ENCODE results near the gene SLC34A3.

- TF ChIP-seq, protein P1, sequence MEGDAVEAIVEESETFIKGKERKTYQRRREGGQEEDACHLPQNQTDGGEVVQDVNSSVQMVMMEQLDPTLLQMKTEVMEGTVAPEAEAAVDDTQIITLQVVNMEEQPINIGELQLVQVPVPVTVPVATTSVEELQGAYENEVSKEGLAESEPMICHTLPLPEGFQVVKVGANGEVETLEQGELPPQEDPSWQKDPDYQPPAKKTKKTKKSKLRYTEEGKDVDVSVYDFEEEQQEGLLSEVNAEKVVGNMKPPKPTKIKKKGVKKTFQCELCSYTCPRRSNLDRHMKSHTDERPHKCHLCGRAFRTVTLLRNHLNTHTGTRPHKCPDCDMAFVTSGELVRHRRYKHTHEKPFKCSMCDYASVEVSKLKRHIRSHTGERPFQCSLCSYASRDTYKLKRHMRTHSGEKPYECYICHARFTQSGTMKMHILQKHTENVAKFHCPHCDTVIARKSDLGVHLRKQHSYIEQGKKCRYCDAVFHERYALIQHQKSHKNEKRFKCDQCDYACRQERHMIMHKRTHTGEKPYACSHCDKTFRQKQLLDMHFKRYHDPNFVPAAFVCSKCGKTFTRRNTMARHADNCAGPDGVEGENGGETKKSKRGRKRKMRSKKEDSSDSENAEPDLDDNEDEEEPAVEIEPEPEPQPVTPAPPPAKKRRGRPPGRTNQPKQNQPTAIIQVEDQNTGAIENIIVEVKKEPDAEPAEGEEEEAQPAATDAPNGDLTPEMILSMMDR (IDR thresholded peaks at IDR 0.05): no peak
- TF ChIP-seq POLR2A (IDR thresholded peaks at IDR 0.05): no peak
Observed at GRCh38 chr9:137219757-137220316, 10.9 kb upstream of the SLC34A3 start.

Measured in thyroid gland (tissue), 4 donors.